Parathyroid adenoma (tissue), 2 donors: Measurements from ENCODE around the gene SPNS1.

Experiments
- H2AFZ ChIP-seq: fragments of 300-600 bp; sonication (generic); one replicate; pipeline ENCODE4 v1.7.0; 2017; ENCODE audit warnings: antibody characterized with exemption, mild to moderate bottlenecking
- H3K27ac ChIP-seq: fragments of 300-600 bp; sonication (generic); one replicate; pipeline ENCODE4 v1.7.0; 2017
- H3K27me3 ChIP-seq: fragments of 300-600 bp; sonication (generic); one replicate; pipeline ENCODE4 v1.7.0; 2017; ENCODE audit warnings: low read length; ENCODE audit not compliant: control insufficient read depth, insufficient read depth
- H3K36me3 ChIP-seq: fragments of 300-600 bp; sonication (generic); one replicate; pipeline ENCODE4 v1.7.0; 2017; ENCODE audit warnings: low read length; ENCODE audit not compliant: control insufficient read depth, insufficient read depth
- H3K4me1 ChIP-seq: fragments of 300-600 bp; sonication (generic); one replicate; pipeline ENCODE4 v1.7.0; 2017; ENCODE audit warnings: control low read depth
- H3K4me2 ChIP-seq: fragments of 300-600 bp; sonication (generic); one replicate; pipeline ENCODE4 v1.7.0; 2017; ENCODE audit warnings: low read length
- H3K4me3 ChIP-seq: fragments of 300-600 bp; sonication (generic); one replicate; pipeline ENCODE4 v1.7.0; 2017; ENCODE audit warnings: low read depth, low read length
- H3K79me2 ChIP-seq: fragments of 300-600 bp; sonication (generic); one replicate; pipeline ENCODE4 v1.7.0; 2017; ENCODE audit warnings: control low read depth
- H3K9ac ChIP-seq: fragments of 300-600 bp; sonication (generic); one replicate; pipeline ENCODE4 v1.7.0; 2017; ENCODE audit warnings: mild to moderate bottlenecking
- H3K9me3 ChIP-seq: fragments of 300-600 bp; sonication (generic); one replicate; pipeline ENCODE4 v1.7.0; 2017; ENCODE audit warnings: low read length; ENCODE audit not compliant: control insufficient read depth
- CTCF ChIP-seq: fragments of 300-600 bp; sonication (generic); IDR thresholded peaks from one replicate; pipeline ENCODE4 v1.7.0; 2017; ENCODE audit warnings: antibody characterized with exemption, mild to moderate bottlenecking
- donor health status: primary hyperparathyroidism.

SPNS1 gene

GRCh38 chr16:29009050-29009837, 34.7 kb downstream of the SPNS1 start:
- no peaks in the 10 kb centered on the region for H3K36me3 ChIP-seq
- TF ChIP-seq CTCF: no peak
- no peaks in the 10 kb centered on the region for H3K9me3 ChIP-seq
- no peak overlapping the region for H3K27ac ChIP-seq
- no peak overlapping the region for H3K4me2 ChIP-seq
- no peaks in the 10 kb centered on the region for H3K79me2 ChIP-seq
- H3K4me1 ChIP-seq: no peaks in the 10 kb centered on the region
- H3K4me3 ChIP-seq: no peak overlapping the region
- no peak overlapping the region for H3K9ac ChIP-seq
- no peaks in the 10 kb centered on the region for H3K27me3 ChIP-seq
- H2AFZ ChIP-seq: no peak overlapping the region

GRCh38 chr16:29009838-29010166, 35.2 kb downstream of the SPNS1 start:
- no peaks in the 10 kb centered on the region for H3K9me3 ChIP-seq
- no peaks in the 10 kb centered on the region for H3K79me2 ChIP-seq
- H3K27ac ChIP-seq: no peak overlapping the region
- H3K4me1 ChIP-seq: no peaks in the 10 kb centered on the region
- no peak overlapping the region for H3K4me2 ChIP-seq
- no peak for TF ChIP-seq CTCF
- no peak overlapping the region for H2AFZ ChIP-seq
- H3K36me3 ChIP-seq: no peaks in the 10 kb centered on the region
- H3K27me3 ChIP-seq: no peaks in the 10 kb centered on the region
- H3K4me3 ChIP-seq: no peak overlapping the region
- no peak overlapping the region for H3K9ac ChIP-seq

- no peaks in the 10 kb centered on the region for H3K27me3 ChIP-seq
- H2AFZ ChIP-seq: no peak overlapping the region
- no peaks in the 10 kb centered on the region for H3K36me3 ChIP-seq
- no peak overlapping the region for H3K9ac ChIP-seq
- no peak for TF ChIP-seq CTCF
- no peaks in the 10 kb centered on the region for H3K79me2 ChIP-seq
- no peak overlapping the region for H3K27ac ChIP-seq
- no peaks in the 10 kb centered on the region for H3K4me1 ChIP-seq
- no peak overlapping the region for H3K4me3 ChIP-seq
- no peak overlapping the region for H3K4me2 ChIP-seq
- no peaks in the 10 kb centered on the region for H3K9me3 ChIP-seq
Observed at GRCh38 chr16:29011112-29011511, 36.5 kb downstream of the SPNS1 start.

GRCh38 chr16:29011851-29012250, 37.3 kb downstream of the SPNS1 start:
- Histone ChIP-seq H3K4me2 (no peak overlapping the region), H3K36me3 (no peaks in the 10 kb centered on the region), H3K9ac (no peak overlapping the region), H3K27ac (no peak overlapping the region), H3K4me1 (no peaks in the 10 kb centered on the region), H3K4me3 (no peak overlapping the region), H2AFZ (no peak overlapping the region), H3K9me3 (no peaks in the 10 kb centered on the region), H3K27me3 (no peaks in the 10 kb centered on the region), H3K79me2 (no peaks in the 10 kb centered on the region)
- TF ChIP-seq CTCF: no peak

- Histone ChIP-seq H3K27ac (no peak overlapping the region), H3K79me2 (no peaks in the 10 kb centered on the region), H3K4me1 (no peaks in the 10 kb centered on the region), H3K9ac (no peak overlapping the region), H3K9me3 (no peaks in the 10 kb centered on the region), H3K36me3 (no peaks in the 10 kb centered on the region), H3K27me3 (no peaks in the 10 kb centered on the region), H2AFZ (no peak overlapping the region), H3K4me2 (no peak overlapping the region), H3K4me3 (no peak overlapping the region)
- no peak for TF ChIP-seq CTCF
Observed at GRCh38 chr16:29012913-29013553, 38.5 kb downstream of the SPNS1 start.
